ENCODE results near the gene ATP1A4.

- no peak for TF ChIP-seq POLR2A (IDR thresholded peaks at IDR 0.05)
- TF ChIP-seq CTCF (IDR thresholded peaks at IDR 0.05): no peak
- no peak for TF ChIP-seq POLR2AphosphoS5 (IDR thresholded peaks at IDR 0.05)
Observed at GRCh38 chr1:160204526-160205241, 53.3 kb downstream of the ATP1A4 start.

All from prostate gland (tissue), 2 donors.